Smooth muscle cell (in vitro differentiated cells): Measurements from ENCODE around the gene METTL27. TPM values are rescaled to one million over a fixed set of nuclear protein-coding genes. Genes with fewer than 3 reads are reported as not detected.

Experiments
- DNase-seq: peaks from one replicate; lab custom pipeline; 2025; ENCODE audit not compliant: unreplicated experiment; lab: John Stamatoyannopoulos, UW
- H2AFZ ChIP-seq: fragments of 200-600 bp; sonication (generic); 2 replicates; pipeline ENCODE4 v1.6.0; 2016; ENCODE audit warnings: antibody characterized with exemption, low read depth, mild to moderate bottlenecking
- H3F3A ChIP-seq: fragments of 200-600 bp; sonication (generic); 2 replicates; pipeline ENCODE4 v1.6.0; 2017; ENCODE audit warnings: antibody characterized with exemption, low read depth
- H3K27ac ChIP-seq: fragments of 200-600 bp; sonication (generic); 2 replicates; pipeline ENCODE4 v1.5.1; 2016; ENCODE audit warnings: low read depth, mild to moderate bottlenecking
- H3K27me3 ChIP-seq: fragments of 200-600 bp; sonication (generic); 2 replicates; pipeline ENCODE4 v1.6.1; 2016; ENCODE audit warnings: low read depth, mild to moderate bottlenecking
- H3K36me3 ChIP-seq: fragments of 200-600 bp; sonication (generic); 2 replicates; pipeline ENCODE4 v1.5.1; 2016; ENCODE audit warnings: low read depth
- H3K4me1 ChIP-seq: fragments of 200-600 bp; sonication (generic); 2 replicates; pipeline ENCODE4 v1.5.1; 2016; ENCODE audit warnings: low read depth
- H3K4me2 ChIP-seq: fragments of 200-600 bp; sonication (generic); 2 replicates; pipeline ENCODE4 v1.6.0; 2016; ENCODE audit warnings: mild to moderate bottlenecking
- H3K4me3 ChIP-seq: fragments of 200-600 bp; sonication (generic); 2 replicates; pipeline ENCODE4 v1.5.1; 2016; ENCODE audit warnings: mild to moderate bottlenecking
- H3K79me2 ChIP-seq: fragments of 200-600 bp; sonication (generic); 2 replicates; pipeline ENCODE4 v1.6.0; 2016; ENCODE audit warnings: low read depth, mild to moderate bottlenecking
- H3K9ac ChIP-seq: fragments of 200-600 bp; sonication (generic); 2 replicates; pipeline ENCODE4 v1.6.0; 2016; ENCODE audit warnings: low read depth
- H3K9me3 ChIP-seq: fragments of 200-600 bp; sonication (generic); replicated peaks from 2 replicates; pipeline ENCODE4 v1.5.1; 2016; ENCODE audit warnings: low read depth
- H4K20me1 ChIP-seq: fragments of 200-600 bp; sonication (generic); 2 replicates; pipeline ENCODE4 v1.6.0; 2016; ENCODE audit warnings: low read depth
- CTCF ChIP-seq: fragments of 200-600 bp; sonication (generic); IDR thresholded peaks from 2 replicates; pipeline ENCODE4 v1.5.1; 2017; ENCODE audit warnings: borderline replicate concordance, mild to moderate bottlenecking, antibody characterized with exemption; ENCODE audit not compliant: insufficient read depth, poor library complexity, severe bottlenecking
- WGBS: methylation state at CpG from one replicate; pipeline ENCODE4 v1.1.7; 2016; ENCODE audit warnings: low lambda C conversion rate; 5-methylcytosine and 5-hydroxymethylcytosine counted together
- polyA plus RNA-seq: library from polyadenylated mRNA; unstranded; fragments of >200 nt; fragmentation: Nextera tagmentation; extraction: Ambion mirVana; gene quantifications from 2 replicates; pipeline ENCODE4 v1.2.1, GENCODE V29; 2016
- total RNA-seq: library from RNA; depleted of rRNA; stranded (reverse); fragments of >200 nt; gene quantifications from 2 replicates; pipeline ENCODE4 v1.2.3, GENCODE V29; 2014

The METTL27 gene
- total and polyA plus RNA-seq, 2 experiments from 2014 or later = 0.54 to 4.1 TPM

GRCh38 chr7:73856941-73857340 is 14.6 kb upstream of the METTL27 start:
- Histone ChIP-seq H3K79me2 (no peaks in the 10 kb centered on the region), H3K4me1 (no peaks in the 10 kb centered on the region), H3K36me3 (no peaks in the 10 kb centered on the region), H4K20me1 (no peaks in the 10 kb centered on the region), H3K9ac (no peak overlapping the region), H3K4me2 (no peak overlapping the region), H3K4me3 (no peak overlapping the region), H3K9me3 (no peaks in the 10 kb centered on the region), H2AFZ (no peak overlapping the region), H3K27me3 (peaks cover 8% of the 10 kb centered on the region), H3K27ac (no peak overlapping the region), H3F3A (no peaks in the 10 kb centered on the region)
- 84% methylated on average over 3 of the region's 3 CpGs for WGBS
- DNase-seq = no peak
- TF ChIP-seq CTCF = no peak

- Histone ChIP-seq H4K20me1 (no peaks in the 10 kb centered on the region), H2AFZ (no peak overlapping the region), H3K79me2 (no peaks in the 10 kb centered on the region), H3K4me2 (peak overlapping the region; percentile 25), H3K4me3 (no peak overlapping the region), H3K36me3 (no peaks in the 10 kb centered on the region), H3F3A (peaks cover 6% of the 10 kb centered on the region), H3K4me1 (peaks cover 5% of the 10 kb centered on the region), H3K9me3 (no peaks in the 10 kb centered on the region), H3K27me3 (peaks cover 8% of the 10 kb centered on the region), H3K9ac (no peak overlapping the region), H3K27ac (peak overlapping the region; percentile 97)
- WGBS = 72% methylated on average over 5 of the region's 5 CpGs
- no peak for TF ChIP-seq CTCF
- no peak for DNase-seq
These were observed 10.2 kb upstream of the METTL27 start for GRCh38 chr7:73852500-73852899.

GRCh38 chr7:73851410-73852338 is 9.4 kb upstream of the METTL27 start:
- H4K20me1 ChIP-seq = no peaks in the 10 kb centered on the region
- no peak for DNase-seq
- TF ChIP-seq CTCF = no peak
- H3K9ac ChIP-seq = peak overlapping the region; percentile 80
- no peaks in the 10 kb centered on the region for H3K36me3 ChIP-seq
- WGBS = 22% methylated on average over 7 of the region's 8 CpGs
- no peaks in the 10 kb centered on the region for H3K79me2 ChIP-seq
- peaks cover 6% of the 10 kb centered on the region for H3F3A ChIP-seq
- H3K27me3 ChIP-seq = peaks cover 2% of the 10 kb centered on the region
- no peak overlapping the region for H2AFZ ChIP-seq
- H3K4me1 ChIP-seq = peaks cover 5% of the 10 kb centered on the region
- peak overlapping the region; percentile 97 for H3K27ac ChIP-seq
- H3K4me2 ChIP-seq = peak overlapping the region; percentile 66
- H3K4me3 ChIP-seq = no peak overlapping the region
- H3K9me3 ChIP-seq = no peaks in the 10 kb centered on the region

GRCh38 chr7:73850781-73851207 is 8.5 kb upstream of the METTL27 start:
- peak overlapping the region; percentile 80 for H3K9ac ChIP-seq
- no peak for TF ChIP-seq CTCF
- no peak overlapping the region for H2AFZ ChIP-seq
- no peak for DNase-seq
- no peaks in the 10 kb centered on the region for H3K27me3 ChIP-seq
- peaks cover 6% of the 10 kb centered on the region for H3F3A ChIP-seq
- H3K9me3 ChIP-seq = no peaks in the 10 kb centered on the region
- peak overlapping the region; percentile 97 for H3K27ac ChIP-seq
- peaks cover 5% of the 10 kb centered on the region for H3K4me1 ChIP-seq
- H3K36me3 ChIP-seq = no peaks in the 10 kb centered on the region
- H3K4me3 ChIP-seq = no peak overlapping the region
- peak overlapping the region; percentile 66 for H3K4me2 ChIP-seq
- no peaks in the 10 kb centered on the region for H4K20me1 ChIP-seq
- H3K79me2 ChIP-seq = no peaks in the 10 kb centered on the region
- 16% methylated on average over 4 of the region's 4 CpGs for WGBS
